SH-SY5Y (cell line): ENCODE data around the gene MADD.

Experiments
- GATA2 ChIP-seq: IDR thresholded peaks from 2 replicates; pipeline ENCODE4 v1.6.1; 2011; ENCODE audit warnings: mild to moderate bottlenecking, low read depth, low read length
- GATA3 ChIP-seq: IDR thresholded peaks from 2 replicates; pipeline ENCODE4 v1.6.1; 2011; ENCODE audit warnings: low read depth, mild to moderate bottlenecking, low read length, moderate library complexity

GRCh38 chr11:47272706-47273105 lies 2.8 kb downstream of the MADD start:
- TF ChIP-seq GATA3 (no peak), GATA2 (no peak)
